ENCODE measurements around the gene SFXN2.
A peak's percentile ranks its signal among the peaks of the same experiment; 100 is the strongest.
"Not testable (repeated sequence)": the region's sequence is repeated elsewhere in the genome, so short reads cannot be mapped to it uniquely, and the experiment has no call there.

Gene SFXN2

GRCh38 chr10:102681696-102682095 lies 32.7 kb upstream of the SFXN2 start:
- no peak for DNase-seq (ENCODE audit: low read depth)

GRCh38 chr10:102682416-102682815 lies 32.0 kb upstream of the SFXN2 start:
- no peak for DNase-seq (ENCODE audit: low read depth)

GRCh38 chr10:102682981-102683380 lies 31.5 kb upstream of the SFXN2 start:
- DNase-seq (ENCODE audit: low read depth): no peak

- no peak for DNase-seq (ENCODE audit: low read depth)
Measured at GRCh38 chr10:102683736-102684135, 30.7 kb upstream of the SFXN2 start.

GRCh38 chr10:102691285-102692066 lies 23.0 kb upstream of the SFXN2 start:
- DNase-seq (ENCODE audit: low read depth): no peak

- DNase-seq (ENCODE audit: low read depth): not testable (repeated sequence)
Measured at GRCh38 chr10:102695401-102695800, 19.0 kb upstream of the SFXN2 start.

- no peak for DNase-seq (ENCODE audit: low read depth)
Measured at GRCh38 chr10:102696736-102697135, 17.7 kb upstream of the SFXN2 start.

GRCh38 chr10:102698894-102699293 lies 15.5 kb upstream of the SFXN2 start:
- no peak for DNase-seq (ENCODE audit: low read depth)

- no peak for DNase-seq (ENCODE audit: low read depth)
Measured at GRCh38 chr10:102701272-102701671, 13.2 kb upstream of the SFXN2 start.

GRCh38 chr10:102701796-102702195 lies 12.6 kb upstream of the SFXN2 start:
- no peak for DNase-seq (ENCODE audit: low read depth)

- DNase-seq (ENCODE audit: low read depth): no peak
Measured at GRCh38 chr10:102702742-102703141, 11.7 kb upstream of the SFXN2 start.

- DNase-seq (ENCODE audit: low read depth): no peak
Measured at GRCh38 chr10:102704915-102705314, 9.5 kb upstream of the SFXN2 start.

- DNase-seq (ENCODE audit: low read depth): no peak
Measured at GRCh38 chr10:102705531-102705930, 8.9 kb upstream of the SFXN2 start.

- no peak for DNase-seq (ENCODE audit: low read depth)
Measured at GRCh38 chr10:102710609-102711008, 3.8 kb upstream of the SFXN2 start.

GRCh38 chr10:102712089-102712488 lies 2.3 kb upstream of the SFXN2 start:
- DNase-seq (ENCODE audit: low read depth): no peak

GRCh38 chr10:102712843-102713538 lies 1.4 kb upstream of the SFXN2 start:
- no peak for DNase-seq (ENCODE audit: low read depth)

- DNase-seq (ENCODE audit: low read depth): no peak
Measured at GRCh38 chr10:102713539-102713813, 960 bp upstream of the SFXN2 start.

GRCh38 chr10:102713814-102714620 lies 419 bp upstream of the SFXN2 start, which contains the start of gene ARL3:
ARL3 (minus strand) TSS chr10:102714397; CDS start chr10:102714275, 122 bp downstream.
- DNase-seq (ENCODE audit: low read depth): peak; percentile 99

- no peak for DNase-seq (ENCODE audit: low read depth)
Measured at GRCh38 chr10:102715880-102716279, 1.4 kb downstream of the SFXN2 start.

- DNase-seq (ENCODE audit: low read depth): not testable (repeated sequence)
Measured at GRCh38 chr10:102716900-102717565, 2.6 kb downstream of the SFXN2 start.

GRCh38 chr10:102718220-102718619 lies 3.8 kb downstream of the SFXN2 start:
- no peak for DNase-seq (ENCODE audit: low read depth)

GRCh38 chr10:102720337-102720736 lies 5.9 kb downstream of the SFXN2 start:
- no peak for DNase-seq (ENCODE audit: low read depth)

Data from activated T-cell treated with anti-CD3 and anti-CD28 coated beads for 48 hours (primary cell).